MM.1S (cell line): ENCODE measurements around the gene BLCAP.
"Not testable (repeated sequence)": the region's sequence is repeated elsewhere in the genome, so short reads cannot be mapped to it uniquely, and the experiment has no call there.

Experiments used
- DNase-seq: peaks from one replicate; pipeline ENCODE4 v3.0.0-alpha.2; 2015
- H2AFZ ChIP-seq: fragments of 300-600 bp; sonication (generic); 2 replicates; pipeline ENCODE4 v1.6.0; 2016; ENCODE audit warnings: antibody characterized with exemption, low read length
- H3F3A ChIP-seq: fragments of 300-600 bp; sonication (generic); 2 replicates; pipeline ENCODE4 v1.6.1; 2016; ENCODE audit warnings: mild to moderate bottlenecking, antibody characterized with exemption, low read length, moderate library complexity, mixed read lengths; ENCODE audit not compliant: insufficient read depth
- H3K27ac ChIP-seq: fragments of 300-600 bp; sonication (generic); 2 replicates; pipeline ENCODE4 v1.5.1; 2016; ENCODE audit warnings: mild to moderate bottlenecking, low read length
- H3K27me3 ChIP-seq: fragments of 300-600 bp; sonication (generic); replicated peaks from 2 replicates; pipeline ENCODE4 v1.6.0; 2016; ENCODE audit warnings: low read length; ENCODE audit not compliant: insufficient read depth
- H3K36me3 ChIP-seq: fragments of 300-600 bp; sonication (generic); replicated peaks from 2 replicates; pipeline ENCODE4 v1.6.1; 2016; ENCODE audit warnings: mild to moderate bottlenecking, low read length, mixed read lengths; ENCODE audit not compliant: insufficient read depth
- H3K4me1 ChIP-seq: fragments of 300-600 bp; sonication (generic); 2 replicates; pipeline ENCODE4 v1.6.1; 2016; ENCODE audit warnings: low read length, mixed read lengths
- H3K4me2 ChIP-seq: fragments of 300-600 bp; sonication (generic); 2 replicates; pipeline ENCODE4 v1.6.0; 2016; ENCODE audit warnings: low read depth, low read length
- H3K4me3 ChIP-seq: fragments of 300-600 bp; sonication (generic); 2 replicates; pipeline ENCODE4 v1.5.1; 2016; ENCODE audit warnings: low read length, mixed read lengths
- H3K79me2 ChIP-seq: fragments of 300-600 bp; sonication (generic); 2 replicates; pipeline ENCODE4 v1.6.1; 2016; ENCODE audit warnings: mixed run types, low read length, mixed read lengths
- H3K9ac ChIP-seq: fragments of 300-600 bp; sonication (generic); 2 replicates; pipeline ENCODE4 v1.6.1; 2016; ENCODE audit warnings: low read length, mixed read lengths
- H3K9me2 ChIP-seq: fragments of 300-600 bp; sonication (generic); replicated peaks from 2 replicates; pipeline ENCODE4 v1.6.1; 2016; ENCODE audit warnings: mild to moderate bottlenecking, low read length, mixed read lengths; ENCODE audit not compliant: insufficient read depth
- H3K9me3 ChIP-seq: fragments of 300-600 bp; sonication (generic); replicated peaks from 2 replicates; pipeline ENCODE4 v1.6.1; 2016; ENCODE audit warnings: mild to moderate bottlenecking, low read length, mixed read lengths; ENCODE audit not compliant: insufficient read depth
- H4K20me1 ChIP-seq: fragments of 300-600 bp; sonication (generic); 2 replicates; pipeline ENCODE4 v1.6.1; 2016; ENCODE audit warnings: mild to moderate bottlenecking, low read length, moderate library complexity, mixed read lengths; ENCODE audit not compliant: insufficient read depth
- EZH2 ChIP-seq: fragments of 300-600 bp; sonication (generic); optimal IDR thresholded peaks from 2 replicates; pipeline ENCODE3; 2017; ENCODE audit warnings: low read depth, mild to moderate bottlenecking, antibody characterized with exemption, low read length, mixed read lengths
- EZH2phosphoT487 ChIP-seq: fragments of 300-600 bp; sonication (generic); IDR thresholded peaks from 2 replicates; pipeline ENCODE4 v1.6.1; 2018; ENCODE audit warnings: antibody characterized with exemption, low read length
- TF ChIP-seq, protein P1 (sequence below): fragments of 300-600 bp; sonication (generic); IDR thresholded peaks from 2 replicates; pipeline ENCODE4 v1.5.1; 2016; ENCODE audit warnings: antibody characterized with exemption, low read length, mixed read lengths

BLCAP gene

DNA sequence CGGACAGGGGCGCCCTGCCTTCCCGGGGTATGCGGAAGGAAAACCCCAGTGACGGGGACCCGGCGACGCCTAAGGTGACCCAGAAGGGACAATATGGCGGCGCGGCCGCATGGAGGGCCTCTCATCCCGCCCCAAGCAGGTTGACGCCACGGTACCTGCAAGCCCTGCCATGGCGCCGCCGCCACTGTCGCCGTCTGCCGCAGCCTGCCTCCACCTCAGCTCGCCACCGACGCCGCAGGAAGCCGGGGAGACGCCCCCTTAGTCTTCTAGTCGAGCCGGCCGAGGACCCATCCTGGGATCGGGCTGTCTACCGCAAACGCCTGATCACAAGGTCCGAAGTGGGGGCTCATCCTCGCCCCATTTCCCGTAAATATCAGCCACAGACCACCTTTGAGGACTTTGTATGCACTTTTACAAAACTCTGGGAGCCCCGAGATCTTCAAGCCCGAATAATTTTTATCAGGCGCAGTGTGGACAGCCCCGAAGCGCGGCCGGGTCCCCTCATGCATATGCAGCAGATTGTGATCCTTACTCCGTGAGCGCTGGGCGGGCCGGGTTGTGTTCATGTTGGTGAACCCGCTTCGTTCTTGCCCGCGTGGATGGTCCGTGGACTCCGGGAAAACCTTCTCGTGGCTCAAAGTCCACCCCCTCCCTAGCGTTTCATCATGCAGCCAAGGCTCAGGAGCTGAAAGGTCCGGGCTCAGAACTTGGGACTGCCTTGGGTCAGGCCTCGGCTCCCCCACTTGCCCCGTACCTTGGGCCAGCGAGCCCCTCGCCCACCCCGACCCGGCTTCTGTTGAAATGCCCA lies at the start of gene BLCAP:
Gene BLCAP (minus strand): TSS at position 239 of the 808 bp plus-strand sequence. CDS start 8,702 bp downstream, outside the sequence.
- Histone ChIP-seq H3F3A (peaks cover 7% of the 10 kb centered on the region; the same call in 1 of the 2 replicates), H3K79me2 (peaks cover 38% of the 10 kb centered on the region), H3K4me3 (peak within 1 kb of the TSS; percentile 91), H3K9me3 (no peaks in the 10 kb centered on the region), H3K4me1 (peaks cover 33% of the 10 kb centered on the region), H3K9ac (peak within 1 kb of the TSS; percentile 97), H3K9me2 (no peaks in the 10 kb centered on the region), H2AFZ (peak within 1 kb of the TSS; percentile 88), H3K36me3 (no peaks in the 10 kb centered on the region), H3K4me2 (peak within 1 kb of the TSS; percentile 91), H3K27ac (peak within 1 kb of the TSS; percentile 82), H3K27me3 (no peaks in the 10 kb centered on the region), H4K20me1 (no peaks in the 10 kb centered on the region)
- TF ChIP-seq EZH2 (no peak), EZH2phosphoT487 (no peak)
- TF ChIP-seq, protein P1, sequence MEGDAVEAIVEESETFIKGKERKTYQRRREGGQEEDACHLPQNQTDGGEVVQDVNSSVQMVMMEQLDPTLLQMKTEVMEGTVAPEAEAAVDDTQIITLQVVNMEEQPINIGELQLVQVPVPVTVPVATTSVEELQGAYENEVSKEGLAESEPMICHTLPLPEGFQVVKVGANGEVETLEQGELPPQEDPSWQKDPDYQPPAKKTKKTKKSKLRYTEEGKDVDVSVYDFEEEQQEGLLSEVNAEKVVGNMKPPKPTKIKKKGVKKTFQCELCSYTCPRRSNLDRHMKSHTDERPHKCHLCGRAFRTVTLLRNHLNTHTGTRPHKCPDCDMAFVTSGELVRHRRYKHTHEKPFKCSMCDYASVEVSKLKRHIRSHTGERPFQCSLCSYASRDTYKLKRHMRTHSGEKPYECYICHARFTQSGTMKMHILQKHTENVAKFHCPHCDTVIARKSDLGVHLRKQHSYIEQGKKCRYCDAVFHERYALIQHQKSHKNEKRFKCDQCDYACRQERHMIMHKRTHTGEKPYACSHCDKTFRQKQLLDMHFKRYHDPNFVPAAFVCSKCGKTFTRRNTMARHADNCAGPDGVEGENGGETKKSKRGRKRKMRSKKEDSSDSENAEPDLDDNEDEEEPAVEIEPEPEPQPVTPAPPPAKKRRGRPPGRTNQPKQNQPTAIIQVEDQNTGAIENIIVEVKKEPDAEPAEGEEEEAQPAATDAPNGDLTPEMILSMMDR = no peak
- DNase-seq = peak; percentile 89

DNA sequence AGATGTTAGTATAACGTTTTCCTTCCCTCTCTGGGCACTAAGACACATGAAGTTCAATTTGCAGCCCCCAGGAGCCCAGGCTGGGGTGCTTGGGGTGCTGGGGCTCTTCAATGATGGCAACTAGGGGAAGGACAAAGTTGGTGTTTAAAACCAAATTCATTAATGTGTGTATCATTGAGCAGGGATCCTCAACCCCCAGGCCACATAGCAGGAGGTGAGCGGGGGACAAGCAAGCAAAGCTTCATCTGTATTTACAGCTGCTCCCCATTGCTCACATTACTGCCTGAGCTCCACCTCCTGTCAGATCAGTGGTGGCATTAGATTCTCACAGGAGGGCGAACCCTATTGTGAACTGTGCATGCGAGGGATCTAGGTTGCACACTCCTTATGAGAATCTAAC lies 49.8 kb upstream of the BLCAP start:
- not testable (repeated sequence) for H3K79me2 ChIP-seq, H3K27ac ChIP-seq, H3K4me1 ChIP-seq, H3K9ac ChIP-seq, H3F3A ChIP-seq, H2AFZ ChIP-seq, H3K27me3 ChIP-seq, H4K20me1 ChIP-seq, H3K9me2 ChIP-seq, DNase-seq, H3K4me3 ChIP-seq, H3K4me2 ChIP-seq, H3K9me3 ChIP-seq, H3K36me3 ChIP-seq

GRCh38 chr20:37576911-37577310 lies 49.2 kb upstream of the BLCAP start:
- no peaks in the 10 kb centered on the region for H3K4me1 ChIP-seq

More at GRCh38 chr20:37576911-37577310, 49.2 kb upstream of the BLCAP start:
- Histone ChIP-seq H3K79me2 (no peaks in the 10 kb centered on the region), H3K27ac (no peak overlapping the region), H3K9ac (no peak overlapping the region), H3K27me3 (no peaks in the 10 kb centered on the region), H3K9me2 (no peaks in the 10 kb centered on the region), H3K4me2 (no peak overlapping the region), H3K9me3 (no peaks in the 10 kb centered on the region), H3K4me3 (no peak overlapping the region), H4K20me1 (no peaks in the 10 kb centered on the region), H3F3A (no peaks in the 10 kb centered on the region), H2AFZ (no peak overlapping the region), H3K36me3 (no peaks in the 10 kb centered on the region)
- TF ChIP-seq EZH2phosphoT487 (no peak), EZH2 (no peak)
- TF ChIP-seq, protein P1 = no peak
- no peak for DNase-seq
